Measurements from ENCODE around the gene GRM8.

DNA sequence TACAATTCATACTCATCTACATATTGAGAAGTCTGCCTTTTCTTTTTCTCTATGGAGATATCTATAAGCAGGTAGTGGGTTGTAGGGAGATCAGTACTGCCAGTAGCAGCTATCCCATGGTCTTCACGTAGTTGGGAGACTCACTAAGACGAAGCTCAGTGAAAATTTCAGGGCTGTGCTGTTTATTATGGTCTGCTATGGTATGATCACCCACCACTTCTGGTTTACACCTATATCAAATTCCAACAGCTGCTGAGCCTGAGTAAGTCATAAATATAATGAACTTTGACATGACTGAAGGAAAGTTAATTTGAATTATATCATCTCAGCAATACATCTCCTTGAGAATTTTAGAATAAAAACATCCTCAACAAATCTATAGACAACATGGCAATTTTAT is 741.7 kb downstream of the GRM8 start:
- TF ChIP-seq, protein P1, sequence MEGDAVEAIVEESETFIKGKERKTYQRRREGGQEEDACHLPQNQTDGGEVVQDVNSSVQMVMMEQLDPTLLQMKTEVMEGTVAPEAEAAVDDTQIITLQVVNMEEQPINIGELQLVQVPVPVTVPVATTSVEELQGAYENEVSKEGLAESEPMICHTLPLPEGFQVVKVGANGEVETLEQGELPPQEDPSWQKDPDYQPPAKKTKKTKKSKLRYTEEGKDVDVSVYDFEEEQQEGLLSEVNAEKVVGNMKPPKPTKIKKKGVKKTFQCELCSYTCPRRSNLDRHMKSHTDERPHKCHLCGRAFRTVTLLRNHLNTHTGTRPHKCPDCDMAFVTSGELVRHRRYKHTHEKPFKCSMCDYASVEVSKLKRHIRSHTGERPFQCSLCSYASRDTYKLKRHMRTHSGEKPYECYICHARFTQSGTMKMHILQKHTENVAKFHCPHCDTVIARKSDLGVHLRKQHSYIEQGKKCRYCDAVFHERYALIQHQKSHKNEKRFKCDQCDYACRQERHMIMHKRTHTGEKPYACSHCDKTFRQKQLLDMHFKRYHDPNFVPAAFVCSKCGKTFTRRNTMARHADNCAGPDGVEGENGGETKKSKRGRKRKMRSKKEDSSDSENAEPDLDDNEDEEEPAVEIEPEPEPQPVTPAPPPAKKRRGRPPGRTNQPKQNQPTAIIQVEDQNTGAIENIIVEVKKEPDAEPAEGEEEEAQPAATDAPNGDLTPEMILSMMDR (IDR thresholded peaks at IDR 0.05), result no peak
- TF ChIP-seq POLR2A (IDR thresholded peaks at IDR 0.05), result no peak
- TF ChIP-seq POLR2AphosphoS5 (IDR thresholded peaks at IDR 0.05), result no peak

All from stomach (tissue), 4 donors.